Astrocyte of the spinal cord (primary cell): ENCODE data around the gene CS.
"Not testable (repeated sequence)": the region's sequence is repeated elsewhere in the genome, so short reads cannot be mapped to it uniquely, and the experiment has no call there.

Source experiments
- DNase-seq: peaks from one replicate; pipeline ENCODE4 v3.0.0; 2011; ENCODE audit warnings: low read depth, low spot score
- H3K4me3 ChIP-seq: 2 replicates; pipeline ENCODE4 v1.5.1; 2011; ENCODE audit warnings: low read depth, mild to moderate bottlenecking, low read length, moderate library complexity
- in situ Hi-C: cut with HindIII; loops from 2 replicates; pipeline ENCODE4 v1.10.0; 2017; ENCODE audit warnings: low sequenced_read_pairs
- TF ChIP-seq, protein P1 (sequence below): IDR thresholded peaks from 2 replicates; pipeline ENCODE4 v1.5.1; 2012; ENCODE audit warnings: low read depth, mild to moderate bottlenecking, low read length, inconsistent platforms

Gene CS

DNA sequence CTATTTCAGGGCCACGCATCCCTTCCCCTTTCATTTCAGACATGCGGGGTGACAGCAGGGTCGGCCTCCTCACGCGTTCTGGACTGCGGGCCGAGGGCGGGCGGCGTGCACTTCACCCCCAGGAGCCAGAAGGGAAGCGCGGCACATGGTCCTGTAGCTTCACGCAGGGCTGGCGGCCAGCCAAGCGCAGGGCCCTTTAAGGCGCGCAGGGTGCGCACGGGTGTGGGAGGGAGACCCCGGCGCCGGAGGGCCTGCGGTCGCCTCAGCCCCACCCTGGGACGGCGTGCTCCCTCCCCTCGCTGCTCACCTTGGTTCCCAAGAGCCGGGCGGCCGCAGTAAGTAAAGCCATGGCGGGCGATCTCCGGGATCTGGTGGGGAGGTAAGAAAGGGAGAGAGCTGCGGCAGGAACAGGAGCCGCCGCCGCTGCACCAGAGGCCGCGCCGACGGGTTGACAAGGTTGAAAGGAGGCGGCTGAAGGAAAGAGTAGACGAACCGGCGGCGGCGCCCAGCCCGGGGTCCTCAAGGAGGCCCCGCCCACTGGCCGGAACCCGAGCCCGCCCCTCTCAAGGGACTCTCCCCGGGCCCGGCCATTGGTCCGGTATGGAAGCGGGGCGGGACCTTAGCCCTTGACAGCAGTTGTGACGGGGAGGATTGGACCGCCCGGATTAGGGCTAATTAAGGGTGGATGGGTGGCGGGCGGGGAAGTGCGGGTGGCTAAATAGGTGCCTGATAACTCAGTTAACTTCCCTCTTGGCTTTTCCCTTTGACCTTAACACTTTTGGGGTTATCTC lies at the start of gene CS:
TSS of gene CS (minus strand) at position 478 of the 791 bp plus-strand sequence. CDS start at position 349, 129 bp downstream.
- DNase-seq, result peak; percentile 99
- TF ChIP-seq, protein P1, sequence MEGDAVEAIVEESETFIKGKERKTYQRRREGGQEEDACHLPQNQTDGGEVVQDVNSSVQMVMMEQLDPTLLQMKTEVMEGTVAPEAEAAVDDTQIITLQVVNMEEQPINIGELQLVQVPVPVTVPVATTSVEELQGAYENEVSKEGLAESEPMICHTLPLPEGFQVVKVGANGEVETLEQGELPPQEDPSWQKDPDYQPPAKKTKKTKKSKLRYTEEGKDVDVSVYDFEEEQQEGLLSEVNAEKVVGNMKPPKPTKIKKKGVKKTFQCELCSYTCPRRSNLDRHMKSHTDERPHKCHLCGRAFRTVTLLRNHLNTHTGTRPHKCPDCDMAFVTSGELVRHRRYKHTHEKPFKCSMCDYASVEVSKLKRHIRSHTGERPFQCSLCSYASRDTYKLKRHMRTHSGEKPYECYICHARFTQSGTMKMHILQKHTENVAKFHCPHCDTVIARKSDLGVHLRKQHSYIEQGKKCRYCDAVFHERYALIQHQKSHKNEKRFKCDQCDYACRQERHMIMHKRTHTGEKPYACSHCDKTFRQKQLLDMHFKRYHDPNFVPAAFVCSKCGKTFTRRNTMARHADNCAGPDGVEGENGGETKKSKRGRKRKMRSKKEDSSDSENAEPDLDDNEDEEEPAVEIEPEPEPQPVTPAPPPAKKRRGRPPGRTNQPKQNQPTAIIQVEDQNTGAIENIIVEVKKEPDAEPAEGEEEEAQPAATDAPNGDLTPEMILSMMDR, result no peak
- in situ Hi-C loops, result no loop called here
- peak within 1 kb of the TSS; percentile 95 for H3K4me3 ChIP-seq

DNA sequence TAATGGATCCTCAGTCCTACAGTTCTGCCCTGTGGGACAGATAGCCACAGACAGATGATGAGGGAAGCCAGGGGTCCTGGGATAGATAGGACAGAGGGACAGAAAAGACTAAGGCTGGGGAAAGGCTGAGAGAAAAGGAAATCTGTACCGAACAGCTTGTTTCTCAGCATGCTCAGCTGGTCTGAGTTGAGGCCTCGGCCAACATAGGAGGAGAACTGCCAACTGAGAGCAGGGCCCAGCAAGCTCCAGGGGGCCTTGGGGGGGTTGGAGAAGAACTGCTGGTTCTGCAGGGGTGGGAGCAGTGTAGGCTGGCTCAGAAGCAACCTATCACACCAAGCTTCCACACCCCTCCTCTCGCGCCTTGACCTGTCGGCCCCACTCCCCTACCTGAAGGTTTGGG lies 48.6 kb upstream of the CS start:
- no peak overlapping the region for H3K4me3 ChIP-seq
- TF ChIP-seq, protein P1, result no peak
- in situ Hi-C loops, result no loop called here
- DNase-seq, result no peak

DNA sequence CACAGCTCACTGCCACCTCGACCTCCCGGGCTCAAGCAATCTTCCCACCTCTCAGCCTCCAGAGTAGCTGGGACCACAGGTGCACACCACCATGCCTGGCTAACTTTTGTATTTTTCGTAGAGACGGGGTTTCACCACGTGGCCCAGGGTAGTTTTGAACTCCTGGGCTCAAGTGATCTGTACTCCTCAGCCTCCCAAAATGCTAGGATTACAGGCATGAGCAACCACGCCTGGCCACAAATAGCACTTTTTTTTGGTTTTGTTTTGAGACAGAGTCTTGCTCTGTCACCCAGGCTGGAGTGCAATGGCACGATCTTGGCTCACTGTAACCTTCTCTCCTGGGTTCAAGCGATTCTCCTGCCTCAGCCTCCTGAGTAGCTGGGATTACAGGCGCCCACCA lies 47.1 kb upstream of the CS start:
- in situ Hi-C loops, H3K4me3 ChIP-seq, DNase-seq: not testable (repeated sequence)

GRCh38 chr12:56346675-56347074 lies 46.5 kb upstream of the CS start:
- TF ChIP-seq, protein P1, result no peak
- DNase-seq, result no peak
- in situ Hi-C loops, result no loop called here
- H3K4me3 ChIP-seq, result no peak overlapping the region

- DNase-seq, H3K4me3 ChIP-seq, in situ Hi-C loops: not testable (repeated sequence)
Measured at GRCh38 chr12:56342290-56342689, 42.2 kb upstream of the CS start.

DNA sequence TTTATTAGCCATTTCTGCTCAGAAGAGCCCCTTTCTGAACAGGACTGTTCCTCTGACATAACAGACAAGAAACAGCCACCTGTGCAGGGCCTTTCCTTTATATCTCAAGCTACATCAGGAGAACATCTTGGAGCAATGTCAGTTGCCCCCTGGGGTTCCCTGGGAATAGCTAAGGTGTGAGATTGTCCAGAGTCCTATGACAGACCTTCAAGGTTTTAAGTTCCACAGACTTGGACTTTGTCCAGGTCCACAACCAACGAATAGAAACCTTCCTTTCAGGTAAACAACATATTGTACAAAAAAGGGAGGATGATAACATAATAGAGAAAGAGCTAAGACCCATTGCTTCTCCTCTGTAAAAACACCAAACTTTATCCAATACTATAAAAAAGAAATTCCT lies 41.5 kb upstream of the CS start:
- in situ Hi-C loops, result no loop called here
- DNase-seq, result no peak
- no peak overlapping the region for H3K4me3 ChIP-seq
- TF ChIP-seq, protein P1, result no peak

DNA sequence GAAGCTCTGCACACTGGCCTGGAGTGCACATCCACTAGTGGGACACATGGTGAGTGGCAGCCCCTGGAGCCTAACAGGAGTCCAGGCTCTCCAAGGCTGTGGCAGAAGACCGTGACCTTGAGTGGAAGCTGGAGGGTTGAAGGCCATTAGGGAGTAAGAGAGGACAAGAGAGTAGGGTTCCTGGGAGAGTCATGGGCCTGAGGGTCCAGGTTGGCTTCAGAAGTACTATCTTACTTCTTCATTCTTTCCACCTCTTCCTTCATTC lies 39.0 kb upstream of the CS start:
- TF ChIP-seq, protein P1, result no peak
- H3K4me3 ChIP-seq, result no peak overlapping the region
- in situ Hi-C loops, result no loop called here

More for the DNA sequence above, 39.0 kb upstream of the CS start:
- no peak for DNase-seq
